Occipital lobe (tissue), 2 donors: ENCODE results near the gene PADI6. TPM values are rescaled to one million over a fixed set of nuclear protein-coding genes. Genes with fewer than 3 reads are reported as not detected.

Experiments used
- DNase-seq: peaks from one replicate; lab custom pipeline; 2025; lab: John Stamatoyannopoulos, UW
- total RNA-seq: library from RNA; depleted of rRNA; stranded (reverse); fragments of >200 nt; gene quantifications from one replicate; pipeline ENCODE4 v1.2.3, GENCODE V29; 2014

Gene PADI6
- total RNA-seq, 1 donor from 2014 or later: not detected

DNA sequence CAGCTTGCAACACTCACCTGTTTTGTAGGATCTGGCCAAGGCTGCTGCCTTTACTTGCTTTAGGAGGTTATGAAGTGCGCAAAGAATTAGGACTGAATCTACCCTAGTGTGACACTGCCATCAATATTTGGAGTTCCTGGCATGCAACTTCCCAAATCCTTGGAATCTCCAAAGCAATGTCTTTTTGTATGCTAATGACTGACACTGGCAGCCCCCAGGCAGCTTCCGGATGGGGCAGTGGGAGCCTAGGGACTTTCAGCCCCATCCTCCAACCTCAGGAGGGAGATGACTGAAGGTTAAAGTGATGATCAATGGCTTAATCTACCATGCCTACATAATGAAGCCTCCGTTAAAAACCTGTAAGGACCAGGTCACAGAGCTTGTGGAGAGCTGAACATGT is 62.0 kb downstream of the PADI6 start:
- no peak for DNase-seq

DNA sequence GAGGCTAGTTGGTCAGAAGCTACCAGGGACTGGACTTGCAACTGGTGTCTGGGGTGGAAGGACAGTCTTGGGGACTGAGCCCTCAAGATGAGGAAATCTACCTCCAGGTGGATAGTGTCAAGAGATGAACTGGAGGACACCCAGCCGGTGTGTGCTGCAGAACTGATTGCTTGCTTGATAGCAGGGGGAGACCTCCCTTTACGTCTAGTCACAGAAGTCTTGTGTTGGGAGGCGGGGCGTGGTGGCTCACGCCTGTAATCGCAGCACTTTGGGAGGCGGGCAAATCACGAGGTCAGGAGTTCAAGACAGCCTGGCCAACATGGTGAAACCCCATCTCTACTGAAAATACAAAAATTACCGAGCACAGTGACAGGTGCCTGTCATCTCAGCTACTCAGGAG is 62.6 kb downstream of the PADI6 start:
- DNase-seq: no peak

DNA sequence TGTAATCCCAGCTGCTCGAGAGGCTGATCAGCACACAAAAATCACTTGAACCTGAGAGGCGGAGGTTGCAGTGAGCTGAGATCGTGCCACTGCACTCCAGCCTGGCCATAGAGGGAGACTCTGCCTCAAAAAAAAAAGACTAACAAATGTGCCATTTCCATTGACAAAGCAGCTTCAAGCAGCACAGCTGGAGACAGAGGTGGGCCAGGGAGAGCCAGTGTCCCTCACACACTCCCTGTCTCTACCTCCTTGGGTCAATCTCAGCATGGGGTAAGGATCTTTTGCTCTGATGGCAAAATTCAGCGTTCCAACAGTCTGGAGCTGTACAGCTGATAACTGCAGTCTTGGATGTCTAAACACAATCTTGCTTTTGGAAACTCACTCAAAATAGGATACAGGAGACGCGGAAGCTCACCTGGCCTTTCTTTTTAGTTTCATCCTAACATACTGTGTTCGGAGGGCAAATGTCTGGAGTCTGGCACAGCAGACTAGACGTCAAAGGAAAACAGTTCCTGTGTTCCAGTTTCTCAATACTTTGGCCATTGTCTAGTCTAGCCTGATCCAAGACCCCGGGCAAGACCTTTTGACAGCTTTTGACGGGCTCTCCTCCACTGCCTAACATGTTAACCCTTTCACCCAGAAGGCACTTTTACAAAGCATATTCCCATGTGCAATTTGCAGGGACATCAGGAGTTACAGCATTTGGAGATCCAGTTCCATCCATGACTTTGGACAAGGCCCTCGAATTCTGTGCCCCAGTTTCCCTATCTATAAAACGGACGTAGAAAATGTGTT is 64.6 kb downstream of the PADI6 start:
- DNase-seq: no peak

DNA sequence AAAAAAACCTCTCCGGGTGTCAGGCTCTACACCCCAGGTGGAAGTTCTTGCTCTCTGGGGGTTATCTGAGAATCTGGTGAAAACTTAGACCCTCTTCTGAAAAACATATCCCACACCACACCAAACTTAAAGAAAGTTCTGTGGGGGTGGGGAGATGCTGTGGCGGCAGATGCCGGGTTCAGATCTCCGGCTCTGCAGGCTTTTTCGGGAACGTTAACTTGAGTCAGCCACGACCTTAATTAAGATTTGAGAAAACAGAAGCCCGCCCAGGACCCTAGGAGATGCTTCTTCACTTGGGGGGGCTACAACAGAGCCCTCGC is 65.2 kb downstream of the PADI6 start:
- no peak for DNase-seq

DNA sequence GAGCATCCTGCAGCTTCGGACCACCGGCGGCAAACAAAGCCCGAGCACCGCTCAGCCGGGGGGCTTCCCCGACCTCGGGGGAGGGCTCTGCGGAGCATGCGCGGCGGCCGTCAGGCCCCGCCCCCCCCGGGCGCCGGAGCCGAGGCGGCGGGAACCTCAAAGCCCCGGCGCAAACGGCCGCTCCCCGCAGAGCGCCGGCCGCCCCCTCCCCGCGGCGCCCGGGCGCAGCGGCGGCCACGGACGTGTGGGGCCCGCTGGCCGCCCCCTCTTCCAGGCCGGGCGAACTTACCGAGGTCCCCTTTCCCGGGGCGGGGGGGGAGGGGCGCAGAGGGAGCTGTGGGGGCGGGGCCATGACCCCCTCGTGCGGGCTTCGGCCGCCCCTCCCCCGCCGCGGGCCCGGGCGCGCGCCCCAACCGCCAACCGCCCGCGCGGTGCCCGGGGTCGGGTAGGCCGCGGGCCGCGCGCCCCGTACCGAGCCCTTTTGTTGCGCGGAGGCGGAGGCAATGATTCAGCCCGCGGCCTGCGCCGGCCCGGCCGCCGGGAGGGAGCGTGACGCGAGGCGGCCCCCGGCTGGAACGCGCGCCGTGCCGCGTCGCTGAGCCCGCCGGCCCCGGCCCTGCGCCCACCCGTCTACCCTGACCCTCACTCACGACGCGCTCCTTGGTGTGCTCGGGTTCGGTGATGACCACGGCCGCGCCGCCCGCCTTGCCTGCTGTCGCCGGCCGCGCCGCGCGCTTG is 65.8 kb downstream of the PADI6 start:
- DNase-seq: peak; percentile 32

DNA sequence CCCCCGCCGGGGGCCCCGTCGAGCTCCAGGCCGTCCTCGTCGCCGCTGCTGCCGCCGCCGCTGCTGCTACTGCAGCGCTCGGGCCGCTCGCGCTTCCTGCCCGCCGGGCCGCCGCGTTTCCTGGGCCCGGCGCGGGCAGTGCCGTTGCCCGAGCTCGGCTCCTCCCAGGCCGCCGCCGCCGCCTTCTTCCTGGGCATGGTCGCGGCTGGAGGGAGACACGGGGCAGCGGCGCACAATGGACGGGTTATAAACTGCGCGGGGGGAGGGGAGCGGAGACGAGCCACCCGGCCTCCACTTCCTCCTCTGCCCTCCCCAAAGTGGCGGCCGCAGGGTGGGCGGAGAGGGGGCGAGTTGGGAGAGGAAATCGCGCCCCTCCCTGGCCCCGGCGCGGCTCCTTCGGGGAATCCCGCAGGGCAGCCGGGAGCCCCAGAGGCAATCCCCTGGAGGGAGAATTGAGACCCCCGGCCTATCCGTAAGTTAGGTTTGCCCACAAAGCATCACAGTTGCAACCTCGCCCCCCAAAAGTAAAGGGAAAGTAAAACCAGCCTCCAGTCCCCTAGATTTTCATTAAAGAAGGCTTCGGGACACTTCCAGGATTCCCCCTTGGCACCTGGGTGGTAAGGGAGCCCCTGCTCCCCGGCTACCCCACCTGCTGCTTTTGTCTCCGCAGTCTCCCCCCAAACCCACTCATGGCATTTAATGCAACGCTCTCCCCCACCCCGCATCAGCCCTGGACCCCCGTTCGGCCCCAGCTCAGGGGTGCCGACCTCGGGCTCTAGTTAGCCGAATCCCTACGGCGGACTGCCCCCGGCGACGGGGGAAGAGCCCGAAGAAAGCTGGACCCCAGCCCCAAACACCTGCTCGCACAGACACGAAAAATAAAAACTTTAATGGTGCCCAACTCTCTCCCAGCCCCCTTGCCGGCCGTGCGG is 66.6 kb downstream of the PADI6 start:
- DNase-seq: peak; percentile 35

DNA sequence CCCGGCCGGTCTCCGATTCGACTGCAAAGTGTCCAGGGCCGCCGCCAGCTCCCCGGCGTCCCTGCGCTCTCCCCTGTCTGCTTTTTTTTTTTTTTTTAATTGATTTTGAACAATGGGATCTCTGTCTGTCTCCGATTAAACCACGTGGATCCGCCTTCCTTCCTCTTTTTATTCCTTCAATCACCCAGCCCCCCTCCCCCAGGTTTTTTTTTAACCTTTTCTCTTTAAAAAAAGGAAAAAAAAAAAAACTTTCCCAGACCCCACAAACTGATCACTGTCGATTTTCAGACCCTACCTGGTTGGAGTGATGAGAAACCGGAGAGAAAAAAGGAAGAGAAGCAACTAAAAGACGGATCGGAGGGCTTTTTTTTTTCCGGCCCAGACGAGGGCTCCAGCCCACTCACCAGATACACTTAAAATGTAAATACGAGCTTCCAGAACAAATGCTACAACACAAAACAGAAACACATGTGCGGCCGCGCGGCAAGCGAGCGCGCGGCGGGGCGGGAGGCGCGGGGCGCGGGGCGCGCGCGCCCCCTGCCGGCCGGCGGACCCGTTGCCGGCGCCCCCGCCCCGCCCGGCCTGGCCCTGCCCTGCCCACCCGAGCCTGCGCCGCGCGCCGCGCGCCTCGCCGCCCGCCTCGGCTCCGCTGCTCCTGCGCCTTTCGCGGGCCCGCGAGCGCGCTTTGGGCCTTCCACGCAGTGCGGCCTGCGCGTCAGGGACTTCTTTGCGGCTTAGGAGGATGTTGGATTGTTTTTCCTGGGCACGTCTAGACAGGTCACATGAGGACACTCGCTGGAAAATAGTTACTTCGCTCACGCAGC is 67.5 kb downstream of the PADI6 start, which contains the start of gene RCC2:
RCC2 (minus strand) TSS at position 428 of the 824 bp plus-strand sequence. CDS start 1,163 bp downstream, outside the sequence.
- peak; percentile 57 for DNase-seq

DNA sequence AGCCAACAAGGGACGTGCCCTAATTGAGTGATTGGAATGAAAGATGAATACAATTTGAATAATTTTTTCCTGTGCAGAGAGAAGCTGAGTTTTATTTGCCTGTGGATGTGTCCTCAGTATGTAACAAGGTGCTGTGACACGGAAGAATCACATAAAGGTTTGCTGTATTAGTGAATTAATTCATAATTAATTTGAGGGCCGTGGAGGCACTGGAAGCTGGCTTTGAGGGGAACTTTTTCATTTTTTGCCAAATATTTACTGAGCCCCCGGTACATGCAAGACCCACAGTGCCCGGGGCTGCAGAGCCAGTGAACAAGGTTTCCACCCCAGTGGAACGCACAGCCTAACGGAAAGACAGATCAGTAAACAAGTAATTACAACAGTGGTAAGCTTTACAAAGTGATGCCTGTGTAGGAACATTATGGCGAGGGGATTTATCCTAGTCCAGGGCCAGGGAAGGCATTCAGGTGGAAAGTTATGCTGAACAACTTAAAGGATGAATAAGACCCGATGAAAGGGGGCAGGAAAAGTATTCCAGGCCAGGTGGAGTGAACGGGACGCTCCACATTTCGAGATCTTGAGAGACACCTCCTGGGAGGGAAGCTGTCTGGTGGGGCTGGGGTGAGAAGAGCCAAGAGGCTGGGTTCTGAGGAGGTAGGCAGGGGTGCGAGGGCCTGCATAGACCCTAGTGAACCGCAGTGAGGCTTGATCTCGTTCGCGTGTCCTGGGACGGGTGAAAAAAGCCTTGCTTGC is 68.3 kb downstream of the PADI6 start:
- no peak for DNase-seq

DNA sequence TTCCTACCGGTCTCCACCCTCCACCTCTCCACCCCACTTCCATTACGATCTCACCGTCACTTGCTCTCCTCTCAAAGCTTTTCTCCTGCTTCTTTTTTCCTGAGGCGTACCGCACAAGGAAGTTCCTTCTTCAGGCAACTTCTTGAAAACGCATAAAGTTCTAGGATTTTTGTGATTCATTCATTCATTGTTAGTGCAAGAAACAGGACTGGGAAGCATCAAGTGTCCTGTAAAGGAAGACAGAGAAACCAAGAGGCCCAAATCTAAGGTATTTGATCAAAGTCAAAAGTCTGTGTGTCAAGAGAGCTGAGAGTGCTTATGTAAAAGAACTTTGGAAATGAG is 68.8 kb downstream of the PADI6 start:
- no peak for DNase-seq

DNA sequence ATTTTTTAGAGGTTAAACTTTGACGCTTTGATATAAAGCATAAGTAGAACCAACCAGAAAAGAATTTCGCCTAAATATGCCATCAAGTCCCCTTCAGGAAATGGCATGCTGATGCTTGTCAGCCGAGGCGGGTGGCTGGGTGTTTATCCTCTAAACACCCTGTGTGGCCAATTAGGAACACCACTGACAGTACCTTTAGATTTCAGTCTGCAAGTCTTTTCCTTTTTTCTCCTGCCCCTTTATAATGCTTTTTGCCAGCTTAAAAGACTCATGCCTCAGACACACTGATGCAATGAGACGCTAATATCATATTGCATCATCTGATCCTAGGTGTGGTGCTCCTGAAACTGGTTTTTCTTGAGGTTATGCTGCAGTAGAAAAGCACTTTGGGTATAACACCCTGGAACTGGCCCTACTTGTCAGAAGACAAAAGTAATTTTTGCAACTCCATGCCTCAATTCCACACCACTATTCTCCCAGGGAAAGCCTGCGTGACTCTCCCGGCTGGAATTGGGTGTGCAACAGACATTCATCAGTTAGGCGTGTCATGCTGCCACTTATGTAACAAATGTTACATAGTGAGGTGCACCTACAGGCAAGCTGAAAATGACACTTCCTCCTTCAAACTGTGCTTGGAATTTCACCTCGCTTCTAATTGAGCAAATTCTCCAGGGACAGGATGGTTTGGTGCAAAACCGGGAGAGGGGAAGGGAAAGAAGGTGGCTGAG is 69.4 kb downstream of the PADI6 start:
- no peak for DNase-seq

DNA sequence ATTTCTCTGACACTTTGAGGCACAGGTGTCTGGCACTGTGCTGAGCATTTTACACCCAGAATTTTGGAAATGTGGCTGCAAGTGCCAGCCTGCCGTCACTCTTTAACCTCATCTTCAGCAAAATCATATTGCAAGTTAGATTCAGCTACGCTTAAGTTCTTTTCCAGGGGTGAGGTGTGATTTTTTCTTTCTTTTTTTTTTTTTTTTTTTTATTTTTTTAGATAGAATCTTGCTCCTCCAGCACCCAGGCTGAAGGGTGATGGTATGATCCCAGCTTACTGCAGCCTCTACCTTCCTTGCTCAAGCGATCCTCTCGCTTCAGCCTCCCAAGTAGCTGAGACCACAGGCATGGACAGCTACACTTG is 70.0 kb downstream of the PADI6 start:
- DNase-seq: no peak

DNA sequence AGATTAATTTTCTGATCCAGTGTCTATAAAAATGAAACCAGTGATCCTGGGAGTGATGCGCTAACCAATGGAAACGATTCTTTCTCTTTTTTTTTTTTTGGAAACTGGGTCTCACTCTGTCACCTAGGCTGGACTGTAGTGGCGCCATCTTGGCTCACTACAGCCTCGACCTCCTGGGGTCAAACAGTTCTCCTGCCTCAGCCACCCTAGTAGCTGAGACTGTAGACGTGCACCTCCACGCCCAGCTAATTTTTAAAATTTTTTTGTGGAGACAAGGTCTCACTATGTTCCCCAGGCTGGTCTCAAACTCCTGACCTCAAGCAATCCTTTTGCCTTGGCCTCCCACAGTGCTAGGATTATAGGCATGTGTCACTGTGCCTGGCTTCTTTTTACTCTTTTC is 70.8 kb downstream of the PADI6 start:
- no peak for DNase-seq

DNA sequence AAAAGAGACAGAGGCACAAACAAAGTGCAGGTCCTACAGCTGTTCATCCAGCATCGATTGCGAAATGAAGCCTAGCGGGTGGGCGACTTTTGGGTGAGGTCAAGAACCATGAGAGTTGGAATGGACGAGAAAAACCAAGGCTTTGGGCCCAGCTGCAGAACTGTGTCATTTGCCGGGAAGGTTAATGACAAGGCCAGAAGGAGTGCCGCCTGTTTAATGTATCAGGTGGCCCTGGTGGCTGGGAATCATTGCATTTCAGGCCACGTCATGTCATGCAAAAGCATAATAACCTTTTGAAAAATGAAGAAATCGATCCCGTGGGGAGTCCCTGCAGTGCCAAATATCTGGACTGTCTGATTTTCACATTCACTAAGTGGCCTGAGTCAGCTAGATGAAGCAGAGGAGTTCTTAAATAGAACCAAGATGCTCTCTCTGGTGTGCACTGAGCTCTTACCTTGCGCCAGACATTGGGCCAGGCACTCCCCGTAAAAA is 75.6 kb downstream of the PADI6 start:
- no peak for DNase-seq

Other genes with a start within 250 kb of the PADI6 start
- gene PADI1, start 167.1 kb upstream of the PADI6 start, total RNA-seq: not detected
- gene PADI3, start 123.1 kb upstream of the PADI6 start, total RNA-seq: not detected
- gene PADI4, start 64.0 kb upstream of the PADI6 start, total RNA-seq: not detected
- gene RCC2, start 67.5 kb downstream of the PADI6 start, total RNA-seq: 26.8 TPM
- gene ARHGEF10L, start 167.5 kb downstream of the PADI6 start, total RNA-seq: 22.3 TPM